HTERT RPE-1 (cell line): ENCODE measurements around the gene DAB2IP.

Experiments
- in situ Hi-C: fragments of 300-500 bp; cut with MboI; formaldehyde crosslinking; loops from 4 replicates; pipeline ENCODE4 v1.14.3; 2020; ENCODE audit warnings: low sequenced_read_pairs

Gene DAB2IP

GRCh38 chr9:121625590-121625989 lies 25.8 kb upstream of the DAB2IP start:
- in situ Hi-C loops: no loop called here

DNA sequence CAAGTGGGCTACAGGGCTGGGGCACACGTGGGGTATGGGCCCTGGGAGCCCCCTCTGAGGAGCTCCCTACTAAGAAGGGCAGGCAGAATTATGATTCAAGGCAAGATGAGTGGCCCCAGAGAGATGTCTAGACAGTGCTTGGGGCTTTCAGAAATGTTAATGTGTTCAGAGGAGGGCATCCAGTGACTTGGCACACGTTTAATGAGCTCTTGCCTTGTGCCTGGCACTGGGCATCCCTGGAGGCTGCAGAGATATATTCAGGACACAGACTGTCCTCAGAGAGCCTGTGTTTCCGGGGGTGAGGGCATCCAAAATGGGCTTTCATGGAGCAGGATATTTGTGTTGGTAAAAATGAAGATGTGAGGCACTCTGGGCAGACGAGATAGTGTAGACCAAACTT lies 25.4 kb upstream of the DAB2IP start:
- in situ Hi-C loops: no loop called here

DNA sequence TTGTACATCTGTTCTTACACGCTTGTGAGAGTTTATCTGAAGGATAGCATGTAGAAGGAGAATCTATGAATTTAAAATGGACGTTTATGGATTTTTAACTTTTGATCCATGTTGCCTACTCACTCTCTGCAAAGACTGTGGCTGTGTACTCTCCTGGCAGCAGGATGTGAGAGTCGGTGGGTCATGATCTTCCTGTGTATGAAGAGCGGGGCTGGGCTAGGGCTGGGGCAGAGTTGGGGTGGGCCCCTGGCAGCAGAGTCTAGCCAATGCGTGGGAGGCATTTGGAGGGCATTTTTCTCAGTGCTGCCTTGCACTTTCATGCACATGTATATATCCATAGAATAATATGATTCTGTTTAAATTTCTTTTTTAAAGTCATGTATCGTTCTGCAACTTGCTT lies 24.0 kb upstream of the DAB2IP start:
- in situ Hi-C loops: no loop called here

DNA sequence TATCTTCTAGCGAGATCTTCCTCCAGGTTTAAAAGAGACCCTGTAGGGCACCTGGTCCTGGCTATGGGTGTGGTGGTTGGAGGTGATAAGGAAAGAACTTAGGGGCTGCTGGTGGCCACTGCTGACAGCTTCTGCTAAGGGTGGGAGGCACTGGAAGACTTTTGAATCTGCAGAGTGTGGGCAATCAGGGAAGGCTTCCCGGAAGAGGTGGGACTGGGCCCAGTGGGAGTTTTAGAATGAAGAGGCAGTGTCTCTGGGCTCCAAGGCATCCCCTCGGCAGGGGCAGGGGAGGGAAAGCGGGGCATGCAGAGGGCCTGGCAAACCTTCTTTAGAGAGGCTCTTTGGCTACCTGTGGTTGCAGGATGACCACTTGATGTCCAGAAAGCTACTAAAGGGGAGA lies 23.0 kb upstream of the DAB2IP start:
- in situ Hi-C loops: no loop called here

DNA sequence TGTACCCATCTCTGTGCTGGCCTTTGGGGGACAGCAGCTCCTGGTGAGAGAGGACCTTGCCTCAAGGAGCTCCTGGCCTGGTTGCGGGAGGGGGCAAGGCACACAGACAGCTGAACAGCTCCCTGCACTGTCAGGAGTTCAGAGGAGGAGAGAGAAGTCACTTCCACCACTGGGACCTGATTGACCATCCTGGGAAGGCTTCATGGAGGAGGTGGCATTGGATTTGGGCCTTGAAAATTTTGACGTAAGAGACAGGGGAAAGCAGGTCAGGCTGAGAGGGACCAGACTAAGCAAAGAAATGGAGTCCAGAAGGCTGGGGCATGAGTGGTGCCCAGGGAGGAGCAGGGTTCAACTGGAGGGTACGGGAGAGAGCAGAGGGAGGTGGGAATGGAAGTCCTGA lies 20.3 kb upstream of the DAB2IP start:
- in situ Hi-C loops: no loop called here

DNA sequence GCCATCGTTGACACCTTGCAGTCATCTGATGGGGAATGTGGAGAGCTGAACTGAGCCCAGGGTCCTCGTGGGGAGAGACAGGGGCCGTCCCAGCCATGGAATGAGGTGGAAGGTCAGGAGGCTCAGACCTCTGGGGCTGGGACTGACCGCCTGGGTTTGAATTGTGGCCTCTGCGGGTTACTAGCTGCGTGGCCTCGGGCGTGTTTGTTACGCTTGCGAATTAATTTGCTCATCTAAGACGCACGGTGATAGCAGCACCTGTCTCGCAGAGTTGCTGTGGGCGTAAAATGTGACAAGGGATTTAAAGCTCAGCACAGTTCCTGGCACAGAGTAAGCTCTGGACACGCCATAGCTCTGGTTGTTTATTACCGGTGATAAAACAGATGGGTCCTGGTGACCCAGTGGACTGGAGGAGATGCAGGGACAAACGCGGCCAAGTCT lies 19.4 kb upstream of the DAB2IP start:
- in situ Hi-C loops: no loop called here

- in situ Hi-C loops: no loop called here
Measured at GRCh38 chr9:121633119-121633714, 18.2 kb upstream of the DAB2IP start.

- in situ Hi-C loops: no loop called here
Measured at GRCh38 chr9:121633736-121634135, 17.7 kb upstream of the DAB2IP start.

GRCh38 chr9:121634329-121635261 lies 16.8 kb upstream of the DAB2IP start:
- in situ Hi-C loops: no loop called here

- in situ Hi-C loops: no loop called here
Measured at GRCh38 chr9:121635300-121635876, 16.0 kb upstream of the DAB2IP start.

GRCh38 chr9:121636341-121636865 lies 15.0 kb upstream of the DAB2IP start:
- in situ Hi-C loops: no loop called here

DNA sequence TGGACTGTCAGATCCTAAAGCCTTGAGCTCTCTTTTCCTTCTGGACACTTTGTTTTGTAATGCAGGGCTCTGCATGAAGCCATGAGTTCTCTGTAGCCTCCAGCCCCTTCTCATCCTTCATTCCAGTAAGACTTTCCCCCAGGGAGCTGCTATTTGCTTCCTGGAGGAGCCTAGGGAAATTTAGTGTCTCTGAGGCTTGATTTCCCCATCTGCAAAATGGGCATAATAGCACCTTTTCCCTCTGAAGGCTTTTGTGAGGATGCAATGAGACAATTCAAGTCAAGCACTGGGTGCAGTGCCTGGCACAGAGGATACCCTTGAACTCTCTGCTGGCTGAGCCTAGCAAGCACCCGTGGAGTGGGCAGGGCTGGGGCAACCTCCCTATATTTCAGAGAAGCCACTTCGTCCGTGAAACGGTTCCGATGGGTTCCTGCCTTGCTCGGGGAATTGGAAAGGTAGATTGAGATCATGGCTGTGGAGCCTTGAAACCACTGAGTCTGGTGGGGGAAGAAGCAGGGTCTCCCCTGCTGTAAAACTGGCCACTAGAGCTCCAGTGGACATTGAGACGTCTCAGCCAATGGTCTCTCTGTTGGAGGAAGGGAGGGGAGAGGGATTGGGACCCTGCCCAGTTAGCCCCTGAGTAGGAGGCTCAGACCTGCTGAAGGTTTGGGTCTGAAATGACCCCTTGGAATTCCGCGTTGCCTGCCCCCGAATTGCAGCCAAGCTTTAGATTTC lies 14.3 kb upstream of the DAB2IP start:
- in situ Hi-C loops: no loop called here

GRCh38 chr9:121637713-121638220 lies 13.7 kb upstream of the DAB2IP start:
- in situ Hi-C loops: no loop called here

DNA sequence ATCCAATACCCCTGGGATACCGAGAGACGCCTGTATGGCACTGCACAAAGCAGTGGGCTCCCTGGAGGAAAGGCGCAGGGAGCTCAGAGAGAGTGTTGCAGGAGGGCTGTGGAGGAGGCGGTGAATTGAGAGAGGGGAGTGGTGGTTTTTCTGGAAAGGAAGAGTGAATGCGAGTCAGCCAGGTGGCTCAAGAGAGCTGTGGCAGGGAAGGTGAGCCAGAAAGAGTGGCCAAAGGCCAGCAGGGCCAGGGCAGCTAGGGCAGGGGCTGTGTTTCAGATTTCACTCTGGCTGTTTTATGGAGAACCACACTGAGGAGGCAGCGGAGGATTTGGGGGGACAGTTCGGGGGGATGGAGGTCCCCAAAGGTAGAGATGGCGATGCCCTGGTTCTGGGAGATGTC lies 13.0 kb upstream of the DAB2IP start:
- in situ Hi-C loops: no loop called here

- in situ Hi-C loops: no loop called here
Measured at GRCh38 chr9:121638901-121639592, 12.4 kb upstream of the DAB2IP start.

- in situ Hi-C loops: no loop called here
Measured at GRCh38 chr9:121639619-121640018, 11.8 kb upstream of the DAB2IP start.

DNA sequence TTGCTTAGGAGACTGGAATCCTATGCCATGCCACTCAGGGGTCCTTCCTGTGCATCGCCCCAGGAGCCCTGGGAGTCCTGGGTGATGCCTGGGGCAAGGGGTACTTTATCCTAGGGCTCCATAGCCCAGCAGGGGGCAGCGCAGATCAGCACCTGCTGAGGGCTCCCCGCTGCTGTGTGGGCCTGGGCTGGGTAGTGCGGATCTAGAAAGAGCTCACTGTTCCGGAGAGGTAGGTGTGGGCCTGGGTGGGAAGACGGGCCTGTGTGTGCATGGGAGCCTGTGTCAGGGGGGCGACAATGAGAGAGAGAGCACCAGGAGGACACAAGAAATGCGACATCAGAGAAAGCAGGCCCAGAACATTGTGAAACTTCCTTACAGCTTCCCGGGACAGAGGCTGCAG lies 11.4 kb upstream of the DAB2IP start:
- in situ Hi-C loops: no loop called here

DNA sequence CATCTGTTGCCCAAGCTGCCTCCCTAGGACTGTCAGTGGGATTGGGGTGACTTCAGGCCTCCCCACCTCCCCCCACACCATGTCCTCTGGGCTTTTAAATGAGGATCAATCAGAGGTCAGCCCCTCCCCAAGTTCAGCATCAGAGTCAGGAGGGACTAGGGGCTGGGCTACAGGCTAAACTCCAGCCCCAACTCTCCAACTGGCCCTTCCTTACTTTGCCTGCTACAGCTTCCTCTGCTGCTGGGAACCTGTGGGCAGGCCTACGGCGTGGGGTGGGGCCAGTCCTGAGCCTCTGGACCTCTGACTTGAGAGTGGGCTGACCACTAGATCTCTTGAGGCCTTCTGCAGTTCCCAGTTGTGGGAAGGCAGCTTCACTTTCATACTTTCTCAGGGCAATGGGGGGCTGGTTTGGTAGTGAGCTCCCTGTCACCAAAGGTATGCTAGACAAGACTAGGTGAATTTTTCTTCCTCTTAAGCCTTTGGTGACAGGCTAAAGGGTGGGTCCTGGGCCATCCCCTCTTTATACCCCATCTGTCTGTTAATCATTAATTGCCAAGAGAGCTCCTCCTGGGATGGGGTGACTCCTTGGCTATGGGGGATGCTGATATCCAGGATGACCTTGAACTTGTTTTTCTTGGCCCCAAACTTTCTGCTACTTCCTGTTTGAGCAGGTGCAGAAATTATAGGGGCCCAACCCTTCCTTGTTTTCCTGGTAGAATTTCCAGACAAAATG lies 10.8 kb upstream of the DAB2IP start:
- in situ Hi-C loops: no loop called here

DNA sequence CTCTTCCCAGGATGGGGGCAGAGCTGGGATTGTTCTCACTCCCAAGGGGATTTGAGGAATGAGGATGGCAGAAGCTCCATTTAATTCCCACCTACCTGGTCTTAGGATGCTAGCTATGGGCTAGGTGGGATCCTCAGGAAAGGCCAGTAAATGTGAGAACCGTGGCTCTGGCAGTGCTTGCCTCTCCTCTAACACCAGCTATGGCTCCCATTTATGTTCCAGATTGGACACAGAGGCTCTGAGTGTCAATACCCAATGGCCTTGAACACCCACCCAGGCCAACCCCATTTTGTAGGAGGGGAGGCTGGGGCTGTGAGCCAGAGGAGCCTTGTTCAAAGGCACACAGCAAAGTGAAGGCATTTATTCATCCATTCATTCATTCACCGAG lies 10.2 kb upstream of the DAB2IP start:
- in situ Hi-C loops: no loop called here

GRCh38 chr9:121642758-121643157 lies 8.7 kb upstream of the DAB2IP start:
- in situ Hi-C loops: no loop called here
